ENCODE measurements around the gene IL34.

DNA sequence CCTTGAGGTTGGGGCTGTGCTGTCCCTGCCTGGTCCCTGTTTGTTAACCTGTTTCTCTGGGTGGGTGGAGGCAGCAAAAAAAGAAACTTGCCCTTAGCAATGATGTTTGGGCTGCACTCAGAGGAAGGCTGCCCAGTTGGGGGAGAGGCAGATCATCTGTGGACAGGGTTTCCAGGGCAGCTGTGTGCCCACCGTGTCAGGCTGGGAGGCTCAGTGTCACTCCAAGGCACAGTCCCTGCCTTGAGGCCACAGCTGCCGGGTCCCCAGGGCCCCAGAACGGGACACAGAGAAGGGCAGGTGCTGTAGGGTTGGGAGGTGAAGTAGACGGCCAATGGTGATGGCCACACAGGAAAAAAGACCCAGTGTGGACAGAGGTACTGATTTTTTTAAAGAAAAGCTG, 3.9 kb downstream of the IL34 start:
- TF ChIP-seq, protein P1, sequence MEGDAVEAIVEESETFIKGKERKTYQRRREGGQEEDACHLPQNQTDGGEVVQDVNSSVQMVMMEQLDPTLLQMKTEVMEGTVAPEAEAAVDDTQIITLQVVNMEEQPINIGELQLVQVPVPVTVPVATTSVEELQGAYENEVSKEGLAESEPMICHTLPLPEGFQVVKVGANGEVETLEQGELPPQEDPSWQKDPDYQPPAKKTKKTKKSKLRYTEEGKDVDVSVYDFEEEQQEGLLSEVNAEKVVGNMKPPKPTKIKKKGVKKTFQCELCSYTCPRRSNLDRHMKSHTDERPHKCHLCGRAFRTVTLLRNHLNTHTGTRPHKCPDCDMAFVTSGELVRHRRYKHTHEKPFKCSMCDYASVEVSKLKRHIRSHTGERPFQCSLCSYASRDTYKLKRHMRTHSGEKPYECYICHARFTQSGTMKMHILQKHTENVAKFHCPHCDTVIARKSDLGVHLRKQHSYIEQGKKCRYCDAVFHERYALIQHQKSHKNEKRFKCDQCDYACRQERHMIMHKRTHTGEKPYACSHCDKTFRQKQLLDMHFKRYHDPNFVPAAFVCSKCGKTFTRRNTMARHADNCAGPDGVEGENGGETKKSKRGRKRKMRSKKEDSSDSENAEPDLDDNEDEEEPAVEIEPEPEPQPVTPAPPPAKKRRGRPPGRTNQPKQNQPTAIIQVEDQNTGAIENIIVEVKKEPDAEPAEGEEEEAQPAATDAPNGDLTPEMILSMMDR (IDR thresholded peaks at IDR 0.05; ENCODE audit: low read length), result no peak
- TF ChIP-seq EZH2 (IDR thresholded peaks at IDR 0.05; ENCODE audit: borderline replicate concordance, low read length), result no peak

Data from OCI-LY1 (cell line).